HEK293 (cell line): Measurements from ENCODE around the gene REPS2.

Experiments
- ZBTB1 ChIP-seq: fragments of 450-650 bp; formaldehyde crosslinking; IDR thresholded peaks from 2 replicates; pipeline ENCODE4 v1.5.1; 2016; ENCODE audit warnings: missing biosample characterization, missing genetic modification characterization
- ZNF146 ChIP-seq: fragments of 450-650 bp; formaldehyde crosslinking; IDR thresholded peaks from 2 replicates; pipeline ENCODE4 v1.5.1; 2016; ENCODE audit warnings: missing biosample characterization, missing genetic modification characterization
- ZNF48 ChIP-seq: fragments of 450-650 bp; formaldehyde crosslinking; IDR thresholded peaks from 2 replicates; pipeline ENCODE4 v1.5.1; 2016; ENCODE audit warnings: missing biosample characterization, missing genetic modification characterization
- TF ChIP-seq, protein P1 (sequence below): fragments of 450-650 bp; formaldehyde crosslinking; IDR thresholded peaks from 2 replicates; pipeline ENCODE4 v1.5.1; 2016; ENCODE audit warnings: missing biosample characterization, missing genetic modification characterization
- TF ChIP-seq, protein P2 (sequence below): fragments of 450-650 bp; formaldehyde crosslinking; IDR thresholded peaks from 2 replicates; pipeline ENCODE4 v1.5.1; 2016; ENCODE audit warnings: missing biosample characterization, missing genetic modification characterization

DNA sequence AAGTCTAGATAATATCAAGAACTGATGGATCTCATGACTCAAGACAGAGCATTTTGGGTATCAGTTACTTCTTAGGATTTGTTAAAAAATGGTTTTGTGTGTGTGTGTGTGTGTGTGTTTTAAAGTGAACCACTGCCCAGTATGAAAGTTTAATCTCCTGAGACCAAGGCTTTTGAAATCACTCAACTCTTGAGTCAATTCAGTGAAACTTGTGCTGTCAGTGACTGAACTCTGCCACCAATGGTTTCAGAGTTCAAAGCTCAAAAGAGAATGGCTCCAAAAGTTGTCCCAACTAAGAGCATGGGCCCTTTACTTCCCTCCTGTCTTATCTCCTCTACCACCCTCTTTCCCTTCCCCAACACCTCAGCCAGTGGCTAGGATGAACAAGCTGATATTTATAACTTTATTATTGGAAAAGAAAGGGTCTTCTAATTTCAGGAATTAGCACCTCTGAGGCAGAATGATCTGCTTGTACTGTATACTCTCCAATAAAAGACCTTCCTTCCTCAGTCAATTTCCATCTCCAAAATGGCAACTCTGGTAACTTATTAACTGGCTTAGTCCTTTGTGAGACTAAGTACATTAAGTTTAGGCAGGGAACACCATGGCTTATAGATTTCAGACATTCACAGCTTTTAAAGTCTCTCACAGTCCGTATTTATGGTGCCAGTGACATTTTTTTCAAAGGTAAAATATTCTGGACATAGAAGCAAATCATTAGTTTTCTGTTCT is 152.2 kb downstream of the REPS2 start:
- TF ChIP-seq, protein P1, sequence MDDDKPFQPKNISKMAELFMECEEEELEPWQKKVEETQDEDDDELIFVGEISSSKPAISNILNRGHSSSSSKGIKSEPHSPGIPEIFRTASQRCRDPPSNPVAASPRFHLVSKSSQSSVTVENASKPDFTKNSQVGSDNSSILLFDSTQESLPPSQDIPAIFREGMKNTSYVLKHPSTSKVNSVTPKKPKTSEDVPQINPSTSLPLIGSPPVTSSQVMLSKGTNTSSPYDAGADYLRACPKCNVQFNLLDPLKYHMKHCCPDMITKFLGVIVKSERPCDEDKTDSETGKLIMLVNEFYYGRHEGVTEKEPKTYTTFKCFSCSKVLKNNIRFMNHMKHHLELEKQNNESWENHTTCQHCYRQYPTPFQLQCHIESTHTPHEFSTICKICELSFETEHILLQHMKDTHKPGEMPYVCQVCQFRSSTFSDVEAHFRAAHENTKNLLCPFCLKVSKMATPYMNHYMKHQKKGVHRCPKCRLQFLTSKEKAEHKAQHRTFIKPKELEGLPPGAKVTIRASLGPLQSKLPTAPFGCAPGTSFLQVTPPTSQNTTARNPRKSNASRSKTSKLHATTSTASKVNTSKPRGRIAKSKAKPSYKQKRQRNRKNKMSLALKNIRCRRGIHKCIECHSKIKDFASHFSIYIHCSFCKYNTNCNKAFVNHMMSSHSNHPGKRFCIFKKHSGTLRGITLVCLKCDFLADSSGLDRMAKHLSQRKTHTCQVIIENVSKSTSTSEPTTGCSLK (tag by site-specific recombination), result no peak
- TF ChIP-seq, protein P2, sequence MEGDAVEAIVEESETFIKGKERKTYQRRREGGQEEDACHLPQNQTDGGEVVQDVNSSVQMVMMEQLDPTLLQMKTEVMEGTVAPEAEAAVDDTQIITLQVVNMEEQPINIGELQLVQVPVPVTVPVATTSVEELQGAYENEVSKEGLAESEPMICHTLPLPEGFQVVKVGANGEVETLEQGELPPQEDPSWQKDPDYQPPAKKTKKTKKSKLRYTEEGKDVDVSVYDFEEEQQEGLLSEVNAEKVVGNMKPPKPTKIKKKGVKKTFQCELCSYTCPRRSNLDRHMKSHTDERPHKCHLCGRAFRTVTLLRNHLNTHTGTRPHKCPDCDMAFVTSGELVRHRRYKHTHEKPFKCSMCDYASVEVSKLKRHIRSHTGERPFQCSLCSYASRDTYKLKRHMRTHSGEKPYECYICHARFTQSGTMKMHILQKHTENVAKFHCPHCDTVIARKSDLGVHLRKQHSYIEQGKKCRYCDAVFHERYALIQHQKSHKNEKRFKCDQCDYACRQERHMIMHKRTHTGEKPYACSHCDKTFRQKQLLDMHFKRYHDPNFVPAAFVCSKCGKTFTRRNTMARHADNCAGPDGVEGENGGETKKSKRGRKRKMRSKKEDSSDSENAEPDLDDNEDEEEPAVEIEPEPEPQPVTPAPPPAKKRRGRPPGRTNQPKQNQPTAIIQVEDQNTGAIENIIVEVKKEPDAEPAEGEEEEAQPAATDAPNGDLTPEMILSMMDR, result no peak
- TF ChIP-seq ZBTB1 (tag by site-specific recombination) (no peak), ZNF146 (tag by site-specific recombination) (no peak), ZNF48 (tag by site-specific recombination) (no peak)
